VCaP (cell line): ENCODE measurements around the gene RNFT2.
A peak's percentile ranks its signal among the peaks of the same experiment; 100 is the strongest.

ENCODE experiments used
- H3K27ac ChIP-seq: fragments of 450-650 bp; 2 replicates; pipeline ENCODE4 v1.5.1; 2017
- TF ChIP-seq, protein P1 (sequence below): fragments of 450-650 bp; conservative IDR thresholded peaks from 2 replicates; pipeline ENCODE4 v1.5.1; 2017; ENCODE audit warnings: mild to moderate bottlenecking, moderate library complexity

The RNFT2 gene

DNA sequence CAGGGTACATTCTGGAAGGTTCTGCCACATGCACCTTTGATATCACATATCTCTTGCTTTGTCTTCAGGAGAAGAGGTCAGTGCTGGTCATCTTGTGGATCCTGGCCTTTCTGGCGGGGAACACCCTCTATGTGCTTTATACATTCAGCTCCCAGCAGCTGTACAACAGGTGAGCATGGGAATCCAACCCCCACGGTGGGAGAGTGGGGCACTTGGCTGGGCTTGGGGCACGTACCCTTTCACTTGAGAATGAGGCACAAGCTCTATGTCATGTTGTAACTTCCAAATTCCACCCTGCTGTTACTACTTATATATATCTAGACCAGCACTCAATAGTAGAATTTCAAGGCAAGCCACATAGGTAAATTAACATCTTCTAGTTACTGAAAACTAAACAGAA, 28.6 kb downstream of the RNFT2 start:
- TF ChIP-seq, protein P1, sequence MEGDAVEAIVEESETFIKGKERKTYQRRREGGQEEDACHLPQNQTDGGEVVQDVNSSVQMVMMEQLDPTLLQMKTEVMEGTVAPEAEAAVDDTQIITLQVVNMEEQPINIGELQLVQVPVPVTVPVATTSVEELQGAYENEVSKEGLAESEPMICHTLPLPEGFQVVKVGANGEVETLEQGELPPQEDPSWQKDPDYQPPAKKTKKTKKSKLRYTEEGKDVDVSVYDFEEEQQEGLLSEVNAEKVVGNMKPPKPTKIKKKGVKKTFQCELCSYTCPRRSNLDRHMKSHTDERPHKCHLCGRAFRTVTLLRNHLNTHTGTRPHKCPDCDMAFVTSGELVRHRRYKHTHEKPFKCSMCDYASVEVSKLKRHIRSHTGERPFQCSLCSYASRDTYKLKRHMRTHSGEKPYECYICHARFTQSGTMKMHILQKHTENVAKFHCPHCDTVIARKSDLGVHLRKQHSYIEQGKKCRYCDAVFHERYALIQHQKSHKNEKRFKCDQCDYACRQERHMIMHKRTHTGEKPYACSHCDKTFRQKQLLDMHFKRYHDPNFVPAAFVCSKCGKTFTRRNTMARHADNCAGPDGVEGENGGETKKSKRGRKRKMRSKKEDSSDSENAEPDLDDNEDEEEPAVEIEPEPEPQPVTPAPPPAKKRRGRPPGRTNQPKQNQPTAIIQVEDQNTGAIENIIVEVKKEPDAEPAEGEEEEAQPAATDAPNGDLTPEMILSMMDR, result no peak
- no peak overlapping the region for H3K27ac ChIP-seq

DNA sequence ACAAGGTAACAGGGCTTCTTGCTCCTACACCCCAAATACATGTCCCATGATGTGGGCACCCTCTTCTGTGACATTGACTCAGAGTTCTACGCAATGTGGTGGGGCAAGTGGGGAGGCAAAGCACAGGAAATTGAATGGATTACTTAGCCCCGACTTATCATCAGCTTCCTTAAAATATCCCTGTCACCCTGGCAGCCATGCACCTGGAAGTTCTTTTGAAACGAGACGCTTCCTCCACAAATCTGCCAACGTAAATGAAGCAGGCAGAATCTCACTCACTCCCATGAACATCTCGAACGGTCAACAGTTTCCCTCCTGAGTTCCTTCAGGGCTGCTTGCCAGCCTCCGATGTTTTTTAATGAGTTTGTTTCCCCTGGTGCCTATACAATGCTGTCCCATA, 33.5 kb downstream of the RNFT2 start:
- TF ChIP-seq, protein P1, result no peak

GRCh38 chr12:116773276-116773731, 35.2 kb downstream of the RNFT2 start:
- TF ChIP-seq, protein P1, result peak; percentile 23; the same call in 1 of the 2 replicates
- no peak overlapping the region for H3K27ac ChIP-seq

More for the DNA sequence above, 33.5 kb downstream of the RNFT2 start:
- no peak overlapping the region for H3K27ac ChIP-seq

GRCh38 chr12:116774020-116774419, 35.9 kb downstream of the RNFT2 start:
- TF ChIP-seq, protein P1, result no peak
- no peak overlapping the region for H3K27ac ChIP-seq

DNA sequence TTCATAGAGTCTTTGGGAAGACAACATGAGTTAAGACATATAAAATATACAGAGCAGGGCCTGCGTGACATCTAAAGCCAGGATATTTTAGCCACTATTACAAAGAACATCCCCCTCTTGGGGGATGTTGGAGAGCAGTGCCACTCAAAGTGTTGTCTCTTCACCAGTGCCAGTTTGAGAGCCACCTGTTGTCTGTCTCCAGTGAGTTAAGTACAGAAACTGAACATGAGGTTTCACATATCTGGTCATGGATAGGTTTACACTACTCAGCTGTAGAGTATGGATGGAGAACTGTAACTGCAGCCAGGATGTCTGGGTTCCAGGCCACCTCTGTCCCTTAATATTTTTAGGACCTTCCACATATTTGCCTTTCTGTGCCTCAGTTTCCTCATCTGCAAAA, 39.1 kb downstream of the RNFT2 start:
- no peak overlapping the region for H3K27ac ChIP-seq
- TF ChIP-seq, protein P1, result no peak

- TF ChIP-seq, protein P1, result no peak
- no peak overlapping the region for H3K27ac ChIP-seq
Observed at GRCh38 chr12:116779597-116779996, 41.5 kb downstream of the RNFT2 start.

DNA sequence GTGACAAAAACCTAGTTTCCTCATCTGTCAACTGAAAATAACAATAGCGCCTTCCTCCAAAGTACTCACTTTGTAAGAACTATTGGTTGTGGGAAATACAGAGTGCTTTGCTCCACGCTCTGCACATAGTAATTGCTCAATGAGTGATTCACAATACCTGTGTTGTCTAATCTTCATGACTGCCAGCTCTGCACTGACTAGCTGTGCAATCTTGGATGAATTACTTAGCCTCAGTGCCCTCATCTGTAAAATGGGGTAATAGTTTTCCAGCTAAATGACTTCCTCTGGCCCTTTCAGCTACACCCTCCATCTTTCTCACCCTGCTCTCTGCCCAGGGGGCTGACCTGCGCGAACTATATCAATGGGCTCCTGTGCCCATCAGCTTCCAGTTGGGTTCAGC, 42.8 kb downstream of the RNFT2 start:
- H3K27ac ChIP-seq, result no peak overlapping the region
- TF ChIP-seq, protein P1, result no peak
